Keratinocyte (primary cell): ENCODE data around the gene ADGRF1. TPM values are rescaled to one million over a fixed set of nuclear protein-coding genes. Genes with fewer than 3 reads are reported as not detected.

ENCODE experiments used
- DNase-seq: peaks from one replicate; pipeline ENCODE4 v3.0.0-alpha.2; 2011; ENCODE audit warnings: low read depth, missing footprints, low spot score
- FAIRE-seq: peaks from 2 replicates; lab custom pipeline; 2011; peaks lifted over from hg19 to GRCh38; lab: Jason Lieb, UNC
- H2AFZ ChIP-seq: 2 replicates; pipeline ENCODE4 v1.6.0; 2012; ENCODE audit warnings: low read length, control low read depth, inconsistent platforms; ENCODE audit not compliant: control insufficient read depth
- H3K27ac ChIP-seq: 2 replicates; pipeline ENCODE4 v1.5.1; 2011; ENCODE audit warnings: low read length; ENCODE audit not compliant: control insufficient read depth, insufficient read depth
- H3K27me3 ChIP-seq: 3 replicates; pipeline ENCODE4 v1.6.0; 2011; ENCODE audit warnings: low read length; ENCODE audit not compliant: control insufficient read depth, insufficient read depth; ENCODE audit errors: extremely low read depth
- H3K36me3 ChIP-seq, 2 experiments: 2 replicates in 1 of 2; 3 replicates in 1 of 2; pipeline ENCODE4 v1.5.1; 2011; ENCODE audit warnings: low read length in 2 of 2, mild to moderate bottlenecking in 1 of 2; ENCODE audit not compliant: control insufficient read depth in 2 of 2, insufficient read depth in 2 of 2; ENCODE audit errors: extremely low read depth in 1 of 2
- H3K4me1 ChIP-seq: 3 replicates; pipeline ENCODE4 v1.5.1; 2011; ENCODE audit warnings: low read length; ENCODE audit not compliant: control insufficient read depth, insufficient read depth; ENCODE audit errors: extremely low read depth
- H3K4me2 ChIP-seq: 3 replicates; pipeline ENCODE4 v1.6.0; 2011; ENCODE audit warnings: low read depth, low read length; ENCODE audit not compliant: control insufficient read depth, insufficient read depth; ENCODE audit errors: extremely low read depth
- H3K4me3 ChIP-seq, 3 experiments: fragments of 200-600 bp in 1 of 3; sonication (generic) in 1 of 3; 2 replicates in 2 of 3; 3 replicates in 1 of 3; pipeline ENCODE4 v1.5.1; 2011 to 2016; ENCODE audit warnings: low read length in 3 of 3, mild to moderate bottlenecking in 3 of 3, control low read depth in 2 of 3, inconsistent platforms in 1 of 3, low read depth in 1 of 3, mixed read lengths in 1 of 3, mixed run types in 1 of 3, moderate library complexity in 1 of 3; ENCODE audit not compliant: control insufficient read depth in 2 of 3, insufficient read depth in 2 of 3; ENCODE audit errors: extremely low read depth in 1 of 3
- H3K79me2 ChIP-seq: 2 replicates; pipeline ENCODE4 v1.6.0; 2012; ENCODE audit warnings: low read length; ENCODE audit not compliant: control insufficient read depth, insufficient read depth
- H3K9ac ChIP-seq: 3 replicates; pipeline ENCODE4 v1.6.0; 2011; ENCODE audit warnings: low read length; ENCODE audit not compliant: control insufficient read depth, insufficient read depth; ENCODE audit errors: extremely low read depth
- H3K9me1 ChIP-seq: 3 replicates; pipeline ENCODE4 v1.6.0; 2011; ENCODE audit warnings: low read length; ENCODE audit not compliant: control insufficient read depth, insufficient read depth; ENCODE audit errors: extremely low read depth
- H3K9me3 ChIP-seq: 2 replicates; pipeline ENCODE4 v1.5.1; 2012; ENCODE audit warnings: low read depth, low read length; ENCODE audit not compliant: control insufficient read depth
- H4K20me1 ChIP-seq: 3 replicates; pipeline ENCODE4 v1.6.0; 2011; ENCODE audit warnings: low read length; ENCODE audit not compliant: control insufficient read depth, insufficient read depth; ENCODE audit errors: extremely low read depth
- EZH2 ChIP-seq: IDR thresholded peaks from one replicate; pipeline ENCODE4 v1.6.1; 2012; ENCODE audit warnings: inconsistent platforms, mild to moderate bottlenecking, low read length, moderate library complexity
- dilution Hi-C: fragments of 300-500 bp; cut with MboI; formaldehyde crosslinking; loops from one replicate; pipeline ENCODE4 v1.7.0; 2020; ENCODE audit warnings: low sequenced_read_pairs; ENCODE audit not compliant: extremely low pct_ligation_motif_present
- polyA plus RNA-seq, 5 experiments: library from polyadenylated mRNA; depleted of rRNA in 3 of 5; stranded (reverse) in 3 of 5; stranded (forward) in 1 of 5; unstranded in 1 of 5; fragments of >200 nt; gene quantifications; 1 replicate in 1 of 5; 2 replicates in 3 of 5; 3 replicates in 1 of 5; pipeline versions ENCODE4 v1.2.1 to v1.2.3, GENCODE V29; 2011 to 2012; ENCODE audit warnings: missing spikeins in 2 of 5, low read depth in 1 of 5, low replicate concordance in 1 of 5
- TF ChIP-seq, protein P1 (sequence below), 3 experiments: IDR thresholded peaks in 1 of 3; conservative IDR thresholded peaks in 1 of 3; optimal IDR thresholded peaks in 1 of 3; 2 replicates in 2 of 3; 3 replicates in 1 of 3; pipeline versions ENCODE3 to v1.5.1; 2011; ENCODE audit warnings: low read length in 3 of 3, mild to moderate bottlenecking in 3 of 3, moderate library complexity in 2 of 3, control low read depth in 1 of 3, inconsistent platforms in 1 of 3; ENCODE audit not compliant: insufficient read depth in 2 of 3; ENCODE audit errors: extremely low read depth in 1 of 3

ADGRF1 gene
- polyA plus RNA-seq, 1 donor (not counting 4 experiments of a cell fraction or from before 2014, with no cell fraction given), result 43.9 TPM

DNA sequence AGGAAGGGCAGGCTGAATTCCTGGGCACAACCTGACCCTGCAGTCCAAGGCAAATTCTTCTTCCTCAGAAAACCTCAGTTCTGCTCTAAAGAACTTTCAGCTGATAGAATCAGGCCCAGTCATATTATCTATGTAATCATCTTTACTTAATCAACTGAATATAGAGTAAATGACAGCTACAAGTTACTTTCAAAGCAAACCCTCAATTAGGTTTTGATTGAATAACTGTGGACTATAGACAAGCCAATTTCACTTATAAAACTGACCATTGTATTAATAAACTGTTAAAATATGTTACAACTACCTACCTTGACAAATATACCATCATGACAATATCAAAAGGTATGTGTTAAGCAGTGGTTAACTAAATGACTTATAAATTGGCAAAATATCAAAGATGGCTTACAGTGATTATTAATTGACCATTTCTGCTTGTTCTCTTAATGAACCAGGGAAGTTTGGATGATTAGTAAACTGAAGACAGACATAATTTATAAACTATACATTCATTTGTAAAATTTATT, 74.2 kb downstream of the ADGRF1 start:
- Histone ChIP-seq H3K27me3 (no peaks in the 10 kb centered on the region), H3K9me3 (no peaks in the 10 kb centered on the region), H4K20me1 (no peaks in the 10 kb centered on the region), H3K36me3 (no peaks in the 10 kb centered on the region), H3K9ac (no peak overlapping the region), H3K27ac (no peak overlapping the region), H3K4me2 (no peak overlapping the region), H2AFZ (no peak overlapping the region), H3K9me1 (no peaks in the 10 kb centered on the region), H3K4me3 (no peak overlapping the region), H3K4me1 (peaks cover 9% of the 10 kb centered on the region), H3K79me2 (no peaks in the 10 kb centered on the region)
- TF ChIP-seq, protein P1, sequence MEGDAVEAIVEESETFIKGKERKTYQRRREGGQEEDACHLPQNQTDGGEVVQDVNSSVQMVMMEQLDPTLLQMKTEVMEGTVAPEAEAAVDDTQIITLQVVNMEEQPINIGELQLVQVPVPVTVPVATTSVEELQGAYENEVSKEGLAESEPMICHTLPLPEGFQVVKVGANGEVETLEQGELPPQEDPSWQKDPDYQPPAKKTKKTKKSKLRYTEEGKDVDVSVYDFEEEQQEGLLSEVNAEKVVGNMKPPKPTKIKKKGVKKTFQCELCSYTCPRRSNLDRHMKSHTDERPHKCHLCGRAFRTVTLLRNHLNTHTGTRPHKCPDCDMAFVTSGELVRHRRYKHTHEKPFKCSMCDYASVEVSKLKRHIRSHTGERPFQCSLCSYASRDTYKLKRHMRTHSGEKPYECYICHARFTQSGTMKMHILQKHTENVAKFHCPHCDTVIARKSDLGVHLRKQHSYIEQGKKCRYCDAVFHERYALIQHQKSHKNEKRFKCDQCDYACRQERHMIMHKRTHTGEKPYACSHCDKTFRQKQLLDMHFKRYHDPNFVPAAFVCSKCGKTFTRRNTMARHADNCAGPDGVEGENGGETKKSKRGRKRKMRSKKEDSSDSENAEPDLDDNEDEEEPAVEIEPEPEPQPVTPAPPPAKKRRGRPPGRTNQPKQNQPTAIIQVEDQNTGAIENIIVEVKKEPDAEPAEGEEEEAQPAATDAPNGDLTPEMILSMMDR (optimal IDR thresholded peaks at IDR 0.05 in 1 of 3, IDR thresholded peaks at IDR 0.05 in 1 of 3, conservative IDR thresholded peaks at IDR 0.05 in 1 of 3; ENCODE audit: extremely low read depth in 1 of 3, insufficient read depth in 2 of 3, low read length in 3 of 3), result no peak
- TF ChIP-seq EZH2, result no peak
- FAIRE-seq, result peak; percentile 52
- no peak for DNase-seq
- dilution Hi-C loops, result no loop called here

DNA sequence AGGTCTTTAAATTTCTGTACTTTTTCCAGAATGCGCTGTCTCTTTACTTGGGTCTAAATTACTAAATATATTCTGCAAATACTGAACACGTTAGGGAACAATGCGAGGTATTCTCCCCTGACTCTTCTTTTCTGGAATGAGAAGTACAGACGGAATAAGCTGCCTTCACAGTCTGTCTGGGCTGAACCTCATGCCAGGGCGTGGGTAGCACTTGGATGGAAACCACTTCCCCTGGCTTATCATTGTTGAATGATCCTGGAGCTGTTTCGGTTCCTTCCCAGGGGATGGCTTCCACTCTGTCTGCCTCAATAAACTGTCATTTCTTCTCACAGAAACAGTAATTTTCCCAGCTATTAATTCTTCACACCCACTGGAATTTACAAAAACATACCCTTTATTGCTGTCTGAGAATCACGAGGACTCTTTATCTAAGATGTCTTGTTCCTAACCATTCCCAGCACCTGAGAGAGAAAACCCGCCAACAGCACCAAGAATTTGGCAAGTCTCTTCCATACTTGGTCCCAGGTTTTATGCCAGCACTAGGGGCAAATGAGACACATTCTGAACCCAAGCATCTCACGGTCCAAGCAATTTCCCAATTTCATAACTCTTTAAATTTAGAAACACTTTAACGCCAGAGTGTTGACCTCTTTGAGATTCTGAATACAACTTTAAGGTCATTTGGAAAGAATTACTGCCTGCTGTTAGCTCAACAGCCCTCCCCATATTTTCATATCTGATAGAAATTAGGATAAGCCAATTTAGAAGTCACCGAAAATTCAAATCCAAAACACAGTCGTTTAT, 77.2 kb downstream of the ADGRF1 start:
- H3K4me3 ChIP-seq, result no peak overlapping the region
- no peaks in the 10 kb centered on the region for H3K9me1 ChIP-seq
- H3K27me3 ChIP-seq, result no peaks in the 10 kb centered on the region
- no peak for FAIRE-seq
- no peak for DNase-seq
- H3K36me3 ChIP-seq, result no peaks in the 10 kb centered on the region
- H3K27ac ChIP-seq, result no peak overlapping the region
- dilution Hi-C loops, result no loop called here
- peaks cover 9% of the 10 kb centered on the region for H3K4me1 ChIP-seq
- no peaks in the 10 kb centered on the region for H4K20me1 ChIP-seq
- no peaks in the 10 kb centered on the region for H3K79me2 ChIP-seq
- no peak for TF ChIP-seq EZH2
- TF ChIP-seq, protein P1 (optimal IDR thresholded peaks at IDR 0.05 in 1 of 3, IDR thresholded peaks at IDR 0.05 in 1 of 3, conservative IDR thresholded peaks at IDR 0.05 in 1 of 3; ENCODE audit: extremely low read depth in 1 of 3, insufficient read depth in 2 of 3, low read length in 3 of 3), result no peak
- no peak overlapping the region for H3K9ac ChIP-seq
- no peaks in the 10 kb centered on the region for H3K9me3 ChIP-seq
- H2AFZ ChIP-seq, result no peak overlapping the region
- no peak overlapping the region for H3K4me2 ChIP-seq
